ENCODE data around the gene PAX7. TPM values are rescaled to one million over a fixed set of nuclear protein-coding genes. Genes with fewer than 3 reads are reported as not detected.

PAX7 gene
- total and polyA plus RNA-seq, 2 experiments from 2014 or later: 0.03 TPM; not detected in 1

DNA sequence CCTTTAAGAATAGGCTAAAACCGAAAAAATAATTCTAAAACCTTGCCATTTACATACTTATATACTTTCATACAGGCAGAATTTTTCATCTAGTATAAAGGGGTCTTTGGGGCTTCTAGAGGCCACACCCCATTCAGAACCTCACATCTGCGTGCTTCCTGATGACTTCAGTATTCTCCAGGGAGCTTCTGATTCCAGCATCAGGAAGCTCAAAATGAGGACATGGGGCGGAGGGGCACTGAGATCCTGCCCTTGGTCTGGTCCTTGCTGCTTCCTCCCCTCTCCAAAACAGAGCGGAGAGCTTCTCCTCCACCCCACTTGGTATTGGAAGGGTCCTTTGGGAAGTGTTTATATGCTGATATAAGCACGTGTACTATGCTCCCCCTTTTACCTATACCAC, 13.8 kb downstream of the PAX7 start (continued):
- TF ChIP-seq ETS1 (IDR thresholded peaks at IDR 0.05) (no peak), JUNB (IDR thresholded peaks at IDR 0.05; ENCODE audit: unreplicated experiment) (no peak), ZNF114 (CRISPR knock-in tag; IDR thresholded peaks at IDR 0.05) (no peak), EZH2phosphoT487 (IDR thresholded peaks at IDR 0.05; ENCODE audit: unreplicated experiment) (no peak)

- Histone ChIP-seq H3K4me1 (ENCODE audit: insufficient read depth) (peaks cover 77% of the 10 kb centered on the region), H3K27ac (ENCODE audit: low read depth) (no peak overlapping the region), H2AFZ (no peak overlapping the region), H3K79me2 (replicated peaks; ENCODE audit: insufficient read depth) (no peaks in the 10 kb centered on the region), H3K4me3 (peak overlapping the region; percentile 56; the same call in 1 of the 2 replicates), H3K27me3 (ENCODE audit: insufficient read depth) (peaks cover 99% of the 10 kb centered on the region), H4K20me1 (replicated peaks; ENCODE audit: insufficient read depth) (peaks cover 18% of the 10 kb centered on the region), H3K36me3 (ENCODE audit: insufficient read depth) (no peaks in the 10 kb centered on the region; the same call in 1 of the 2 replicates), H3K4me2 (peak overlapping the region; percentile 71), H3K9me2 (ENCODE audit: insufficient read depth) (no peaks in the 10 kb centered on the region), H3F3A (replicated peaks; ENCODE audit: low read depth) (peaks cover 45% of the 10 kb centered on the region)
- Mint-ChIP-seq H3K27me3 (ENCODE audit: insufficient read depth, low read depth, poor library complexity) (peaks cover 97% of the 10 kb centered on the region), H3K4me3 (peak overlapping the region; percentile 47), H3K36me3 (ENCODE audit: low read depth) (peaks cover 3% of the 10 kb centered on the region; the same call in 1 of the 3 replicates), H3K9me3 (peaks cover 9% of the 10 kb centered on the region; the same call in 2 of the 3 replicates), H3K27ac (no peak overlapping the region), H3K4me1 (peaks cover 68% of the 10 kb centered on the region)
- ATAC-seq (no peak), DNase-seq (ENCODE audit: low spot score) (no peak)
- peak; percentile 83 for TF ChIP-seq EZH2 (IDR thresholded peaks at IDR 0.05; ENCODE audit: low read depth, unreplicated experiment)
- TF ChIP-seq EZH2phosphoT487 (IDR thresholded peaks at IDR 0.05; ENCODE audit: unreplicated experiment): peak; percentile 20
- no peak for TF ChIP-seq ETS1 (IDR thresholded peaks at IDR 0.05)
- no peak for TF ChIP-seq ZNF331 (CRISPR knock-in tag; IDR thresholded peaks at IDR 0.05; ENCODE audit: low read depth)
- TF ChIP-seq, protein P1, sequence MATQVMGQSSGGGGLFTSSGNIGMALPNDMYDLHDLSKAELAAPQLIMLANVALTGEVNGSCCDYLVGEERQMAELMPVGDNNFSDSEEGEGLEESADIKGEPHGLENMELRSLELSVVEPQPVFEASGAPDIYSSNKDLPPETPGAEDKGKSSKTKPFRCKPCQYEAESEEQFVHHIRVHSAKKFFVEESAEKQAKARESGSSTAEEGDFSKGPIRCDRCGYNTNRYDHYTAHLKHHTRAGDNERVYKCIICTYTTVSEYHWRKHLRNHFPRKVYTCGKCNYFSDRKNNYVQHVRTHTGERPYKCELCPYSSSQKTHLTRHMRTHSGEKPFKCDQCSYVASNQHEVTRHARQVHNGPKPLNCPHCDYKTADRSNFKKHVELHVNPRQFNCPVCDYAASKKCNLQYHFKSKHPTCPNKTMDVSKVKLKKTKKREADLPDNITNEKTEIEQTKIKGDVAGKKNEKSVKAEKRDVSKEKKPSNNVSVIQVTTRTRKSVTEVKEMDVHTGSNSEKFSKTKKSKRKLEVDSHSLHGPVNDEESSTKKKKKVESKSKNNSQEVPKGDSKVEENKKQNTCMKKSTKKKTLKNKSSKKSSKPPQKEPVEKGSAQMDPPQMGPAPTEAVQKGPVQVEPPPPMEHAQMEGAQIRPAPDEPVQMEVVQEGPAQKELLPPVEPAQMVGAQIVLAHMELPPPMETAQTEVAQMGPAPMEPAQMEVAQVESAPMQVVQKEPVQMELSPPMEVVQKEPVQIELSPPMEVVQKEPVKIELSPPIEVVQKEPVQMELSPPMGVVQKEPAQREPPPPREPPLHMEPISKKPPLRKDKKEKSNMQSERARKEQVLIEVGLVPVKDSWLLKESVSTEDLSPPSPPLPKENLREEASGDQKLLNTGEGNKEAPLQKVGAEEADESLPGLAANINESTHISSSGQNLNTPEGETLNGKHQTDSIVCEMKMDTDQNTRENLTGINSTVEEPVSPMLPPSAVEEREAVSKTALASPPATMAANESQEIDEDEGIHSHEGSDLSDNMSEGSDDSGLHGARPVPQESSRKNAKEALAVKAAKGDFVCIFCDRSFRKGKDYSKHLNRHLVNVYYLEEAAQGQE (IDR thresholded peaks at IDR 0.05; ENCODE audit: unreplicated experiment): no peak
- no peak for TF ChIP-seq CREB1 (CRISPR knock-in tag; IDR thresholded peaks at IDR 0.05; ENCODE audit: low read depth)
- TF ChIP-seq ZNF114 (CRISPR knock-in tag; IDR thresholded peaks at IDR 0.05): no peak
Observed at GRCh38 chr1:18644973-18645746, 14.5 kb downstream of the PAX7 start.
